ENCODE results near the gene ARMCX2.

GRCh38 chrX:101682723-101683122 is 23.1 kb upstream of the ARMCX2 start:
- TF ChIP-seq POLR2A (IDR thresholded peaks at IDR 0.05) (no peak), CTCF (IDR thresholded peaks at IDR 0.05) (no peak)

Measured in gastroesophageal sphincter (tissue), 3 donors.